Neural cell (in vitro differentiated cells): ENCODE measurements around the gene STPG2. TPM values are rescaled to one million over a fixed set of nuclear protein-coding genes. Genes with fewer than 3 reads are reported as not detected.
"Not testable (repeated sequence)": the region's sequence is repeated elsewhere in the genome, so short reads cannot be mapped to it uniquely, and the experiment has no call there.

Experiments
- H2AFZ ChIP-seq: fragments of 200-600, 300-800 bp; sonication (generic), shearing (Covaris generic); 2 replicates; pipeline ENCODE4 v1.6.0; 2014; ENCODE audit warnings: low read depth, mild to moderate bottlenecking, antibody characterized with exemption, low read length, moderate library complexity
- H3F3A ChIP-seq: fragments of 200-600 bp; shearing (Covaris generic); 2 replicates; pipeline ENCODE4 v1.6.1; 2016; ENCODE audit warnings: mild to moderate bottlenecking, moderate library complexity, mixed read lengths, antibody characterized with exemption, low read length; ENCODE audit not compliant: insufficient read depth, poor library complexity, severe bottlenecking
- H3K27ac ChIP-seq: fragments of 200-600, 300-800 bp; sonication (generic), shearing (Covaris generic); 2 replicates; pipeline ENCODE4 v1.5.1; 2014; ENCODE audit warnings: mild to moderate bottlenecking, low read length, moderate library complexity
- H3K27me3 ChIP-seq: fragments of 300-800, 200-600 bp; sonication (generic), shearing (Covaris generic); 2 replicates; pipeline ENCODE4 v1.6.0; 2014; ENCODE audit warnings: mild to moderate bottlenecking, low read depth, low read length, moderate library complexity; ENCODE audit not compliant: insufficient read depth
- H3K36me3 ChIP-seq: fragments of 300-800, 200-600 bp; sonication (generic), shearing (Covaris generic); 2 replicates; pipeline ENCODE4 v1.5.1; 2014; ENCODE audit warnings: mild to moderate bottlenecking, antibody characterized with exemption, low read length, moderate library complexity; ENCODE audit not compliant: insufficient read depth
- H3K4me2 ChIP-seq: fragments of 300-800, 200-600 bp; sonication (generic), shearing (Covaris generic); 2 replicates; pipeline ENCODE4 v1.6.0; 2014; ENCODE audit warnings: mild to moderate bottlenecking, low read length
- H3K4me3 ChIP-seq: fragments of 300-800, 200-600 bp; sonication (generic), shearing (Covaris generic); 2 replicates; pipeline ENCODE4 v1.5.1; 2014; ENCODE audit warnings: mild to moderate bottlenecking, low read length, moderate library complexity
- H3K79me2 ChIP-seq: fragments of 200-600 bp; shearing (Covaris generic); replicated peaks from 2 replicates; pipeline ENCODE4 v1.6.0; 2014; ENCODE audit warnings: mild to moderate bottlenecking, low read length, moderate library complexity; ENCODE audit not compliant: insufficient read depth
- H3K9ac ChIP-seq: fragments of 300-800, 200-600 bp; sonication (generic), shearing (Covaris generic); 2 replicates; pipeline ENCODE4 v1.6.1; 2016; ENCODE audit warnings: mild to moderate bottlenecking, low read length, mixed read lengths
- H3K9me2 ChIP-seq: fragments of 200-600 bp; shearing (Covaris generic); 2 replicates; pipeline ENCODE4 v1.6.1; 2016; ENCODE audit warnings: mild to moderate bottlenecking, low read length, mixed read lengths; ENCODE audit not compliant: insufficient read depth
- H3K9me3 ChIP-seq: fragments of 200-600, 300-800 bp; sonication (generic), shearing (Covaris generic); 2 replicates; pipeline ENCODE4 v1.6.1; 2016; ENCODE audit warnings: mild to moderate bottlenecking, mixed run types, low read length, moderate library complexity, mixed read lengths
- H4K20me1 ChIP-seq: fragments of 200-600 bp; shearing (Covaris generic); 2 replicates; pipeline ENCODE4 v1.6.1; 2016; ENCODE audit warnings: mild to moderate bottlenecking, mixed run types; ENCODE audit not compliant: insufficient read depth
- CTCF ChIP-seq: fragments of 450-650 bp; IDR thresholded peaks from 2 replicates; pipeline ENCODE4 v1.5.1; 2014; ENCODE audit warnings: antibody characterized with exemption, mild to moderate bottlenecking, moderate library complexity; ENCODE audit not compliant: poor library complexity, severe bottlenecking
- EP300 ChIP-seq: fragments of 450-650 bp; conservative IDR thresholded peaks from 2 replicates; pipeline ENCODE4 v1.6.1; 2014; ENCODE audit warnings: antibody characterized with exemption, mild to moderate bottlenecking, moderate library complexity; ENCODE audit not compliant: poor library complexity, severe bottlenecking
- EZH2 ChIP-seq: fragments of 200-600, 300-800 bp; shearing (Covaris generic), sonication (generic); IDR thresholded peaks from 2 replicates; pipeline ENCODE4 v1.6.1; 2014; ENCODE audit warnings: antibody characterized with exemption, low read length, borderline replicate concordance, mild to moderate bottlenecking; ENCODE audit not compliant: insufficient read depth, poor library complexity, severe bottlenecking
- MXI1 ChIP-seq: fragments of 450-650 bp; conservative IDR thresholded peaks from 2 replicates; pipeline ENCODE4 v1.6.1; 2014; ENCODE audit warnings: antibody characterized with exemption, mild to moderate bottlenecking; ENCODE audit not compliant: poor library complexity, severe bottlenecking
- POLR2AphosphoS5 ChIP-seq: IDR thresholded peaks from 2 replicates; pipeline ENCODE4 v1.6.1; 2012
- RAD21 ChIP-seq: fragments of 450-650 bp; conservative IDR thresholded peaks from 2 replicates; pipeline ENCODE4 v1.6.1; 2014; ENCODE audit warnings: antibody characterized with exemption, mild to moderate bottlenecking, moderate library complexity
- REST ChIP-seq: IDR thresholded peaks from 2 replicates; pipeline ENCODE4 v1.6.1; 2012; ENCODE audit warnings: borderline replicate concordance
- SMC3 ChIP-seq: fragments of 450-650 bp; conservative IDR thresholded peaks from 2 replicates; pipeline ENCODE4 v1.6.1; 2014; ENCODE audit warnings: antibody characterized with exemption, mild to moderate bottlenecking, moderate library complexity; ENCODE audit not compliant: poor library complexity
- TAF1 ChIP-seq: IDR thresholded peaks from 2 replicates; pipeline ENCODE4 v1.6.1; 2012; ENCODE audit warnings: low read depth
- polyA plus RNA-seq: library from polyadenylated mRNA; depleted of rRNA; stranded (reverse); fragments of >200 nt; gene quantifications from 2 replicates; pipeline ENCODE4 v1.2.3, GENCODE V29; 2014

The STPG2 gene
- polyA plus RNA-seq, 1 donor from 2014 or later: not detected

GRCh38 chr4:97645071-97645821 lies 498.0 kb downstream of the STPG2 start (continued):
- TF ChIP-seq POLR2AphosphoS5 (no peak), MXI1 (no peak), EP300 (no peak), SMC3 (no peak)

GRCh38 chr4:97643179-97643578 lies 500.1 kb downstream of the STPG2 start:
- H3K4me3 ChIP-seq: no peak overlapping the region
- no peak overlapping the region for H3K9ac ChIP-seq
- H2AFZ ChIP-seq: no peak overlapping the region
- H3K27me3 ChIP-seq: no peaks in the 10 kb centered on the region
- H3K36me3 ChIP-seq: no peaks in the 10 kb centered on the region
- no peaks in the 10 kb centered on the region for H3K9me3 ChIP-seq
- H3K79me2 ChIP-seq: no peaks in the 10 kb centered on the region
- no peak overlapping the region for H3K4me2 ChIP-seq
- H4K20me1 ChIP-seq: no peaks in the 10 kb centered on the region
- TF ChIP-seq EP300: no peak
- no peaks in the 10 kb centered on the region for H3F3A ChIP-seq
- no peak overlapping the region for H3K27ac ChIP-seq
- no peaks in the 10 kb centered on the region for H3K9me2 ChIP-seq

- TF ChIP-seq EP300 (no peak), RAD21 (no peak), SMC3 (no peak), MXI1 (no peak), POLR2AphosphoS5 (no peak), REST (no peak), TAF1 (no peak), CTCF (no peak), EZH2 (no peak)
- Histone ChIP-seq H3K79me2 (no peaks in the 10 kb centered on the region), H2AFZ (no peak overlapping the region), H3F3A (no peaks in the 10 kb centered on the region), H4K20me1 (no peaks in the 10 kb centered on the region), H3K9ac (no peak overlapping the region), H3K9me3 (no peaks in the 10 kb centered on the region), H3K4me2 (no peak overlapping the region), H3K36me3 (no peaks in the 10 kb centered on the region), H3K9me2 (no peaks in the 10 kb centered on the region), H3K27me3 (no peaks in the 10 kb centered on the region), H3K4me3 (no peak overlapping the region), H3K27ac (no peak overlapping the region)
These were observed 503.3 kb downstream of the STPG2 start for GRCh38 chr4:97639961-97640360.

- H3K27ac ChIP-seq, H3K27me3 ChIP-seq, H4K20me1 ChIP-seq: not testable (repeated sequence)
These were observed 509.4 kb downstream of the STPG2 start for GRCh38 chr4:97633831-97634230.

More at GRCh38 chr4:97633831-97634230, 509.4 kb downstream of the STPG2 start:
- not testable (repeated sequence) for H3K4me3 ChIP-seq, H3K79me2 ChIP-seq, H3K9me2 ChIP-seq, H3K4me2 ChIP-seq, H3K9me3 ChIP-seq, H3K9ac ChIP-seq, H2AFZ ChIP-seq, H3F3A ChIP-seq, H3K36me3 ChIP-seq
